Measurements from ENCODE around the gene RPS3.

DNA sequence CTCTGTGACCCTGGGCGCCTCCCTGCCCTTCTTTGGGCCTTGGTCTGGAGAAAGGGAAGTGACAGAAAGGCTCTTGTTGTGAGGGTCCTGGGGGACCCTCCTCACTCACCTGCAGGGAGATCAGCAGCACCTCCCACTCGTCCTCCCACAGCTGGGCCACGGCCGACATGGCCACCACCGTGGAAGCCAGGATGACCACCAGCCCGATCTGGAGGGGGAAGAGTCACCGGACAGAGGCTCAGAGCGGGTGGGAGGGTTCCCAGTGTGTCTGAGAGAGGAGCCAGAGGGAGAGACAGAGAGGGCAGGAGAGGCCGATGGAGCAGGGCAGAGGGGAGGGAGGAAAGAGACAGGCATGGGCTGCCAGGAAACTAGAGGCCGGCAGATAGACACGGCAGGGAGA, 50.5 kb downstream of the RPS3 start:
- TF ChIP-seq, protein P1, sequence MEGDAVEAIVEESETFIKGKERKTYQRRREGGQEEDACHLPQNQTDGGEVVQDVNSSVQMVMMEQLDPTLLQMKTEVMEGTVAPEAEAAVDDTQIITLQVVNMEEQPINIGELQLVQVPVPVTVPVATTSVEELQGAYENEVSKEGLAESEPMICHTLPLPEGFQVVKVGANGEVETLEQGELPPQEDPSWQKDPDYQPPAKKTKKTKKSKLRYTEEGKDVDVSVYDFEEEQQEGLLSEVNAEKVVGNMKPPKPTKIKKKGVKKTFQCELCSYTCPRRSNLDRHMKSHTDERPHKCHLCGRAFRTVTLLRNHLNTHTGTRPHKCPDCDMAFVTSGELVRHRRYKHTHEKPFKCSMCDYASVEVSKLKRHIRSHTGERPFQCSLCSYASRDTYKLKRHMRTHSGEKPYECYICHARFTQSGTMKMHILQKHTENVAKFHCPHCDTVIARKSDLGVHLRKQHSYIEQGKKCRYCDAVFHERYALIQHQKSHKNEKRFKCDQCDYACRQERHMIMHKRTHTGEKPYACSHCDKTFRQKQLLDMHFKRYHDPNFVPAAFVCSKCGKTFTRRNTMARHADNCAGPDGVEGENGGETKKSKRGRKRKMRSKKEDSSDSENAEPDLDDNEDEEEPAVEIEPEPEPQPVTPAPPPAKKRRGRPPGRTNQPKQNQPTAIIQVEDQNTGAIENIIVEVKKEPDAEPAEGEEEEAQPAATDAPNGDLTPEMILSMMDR (IDR thresholded peaks at IDR 0.05): no peak
- no peak for TF ChIP-seq POLR2A (IDR thresholded peaks at IDR 0.05)
